PC-9 (cell line): ENCODE data around the gene CHMP3.

Experiments
- CTCF ChIP-seq: fragments of 200-600 bp; sonication (generic); conservative IDR thresholded peaks from 2 replicates; pipeline ENCODE4 v1.6.1; 2017; ENCODE audit warnings: mixed run types, antibody characterized with exemption, mild to moderate bottlenecking, moderate library complexity
- EZH2 ChIP-seq: fragments of 200-600 bp; sonication (generic); IDR thresholded peaks from 2 replicates; pipeline ENCODE4 v1.8.0; 2017; ENCODE audit warnings: antibody characterized with exemption, low read depth

GRCh38 chr2:86485103-86485502 lies 78.1 kb downstream of the CHMP3 start:
- TF ChIP-seq CTCF (no peak), EZH2 (no peak)
